Pancreas (tissue), 10 donors: ENCODE results near the gene HEXIM2. TPM values are rescaled to one million over a fixed set of nuclear protein-coding genes. Genes with fewer than 3 reads are reported as not detected.
A peak's percentile ranks its signal among the peaks of the same experiment; 100 is the strongest.
"Not testable (repeated sequence)": the region's sequence is repeated elsewhere in the genome, so short reads cannot be mapped to it uniquely, and the experiment has no call there.

Experiments used
- ATAC-seq, 4 donors: fragments of 200-7000 bp; cut with Tn5 transposase; one replicate each; pipeline versions ENCODE4 v1.8.0 to v1.9.1; 2020; ENCODE audit warnings: mild to moderate bottlenecking in 4 of 4, moderate library complexity in 4 of 4
- DNase-seq, 6 donors: peaks; one replicate each; pipeline ENCODE4 v3.0.0-alpha.2; 2020
- FAIRE-seq: peaks from 2 replicates; lab custom pipeline; 2012; peaks lifted over from hg19 to GRCh38; lab: Jason Lieb, UNC
- H3K27ac ChIP-seq, 4 donors: fragments of 200-600 bp; sonication (generic); 1 replicate in 3 of 4; 2 replicates in 1 of 4; pipeline versions ENCODE4 v1.5.0 to v1.8.0; 2020
- H3K27me3 ChIP-seq, 4 donors: fragments of 200-600 bp; one replicate each; pipeline ENCODE4 v1.8.0; 2021
- H3K36me3 ChIP-seq, 3 donors: fragments of 200-600 bp; sonication (generic) in 1 of 3; one replicate each; pipeline versions ENCODE4 v1.5.0 to v1.8.0; 2020 to 2021
- H3K4me1 ChIP-seq, 3 donors: fragments of 200-600 bp; one replicate each; pipeline ENCODE4 v1.8.0; 2021
- H3K4me3 ChIP-seq, 4 donors: fragments of 200-600 bp; sonication (generic) in 2 of 4; one replicate each; pipeline versions ENCODE4 v1.5.0 to v1.8.0; 2020 to 2021
- H3K9me3 ChIP-seq, 4 donors: fragments of 200-600 bp; one replicate each; pipeline ENCODE4 v1.8.0; 2021
- WGBS, 2 donors: extraction: QIAGEN DNeasy Blood & Tissue Kit; methylation state at CpG; one replicate each; pipeline ENCODE4 v1.1.7; 2013; 5-methylcytosine and 5-hydroxymethylcytosine counted together
- intact Hi-C, 3 donors: fragments of 100-400 bp; cut with DNase I; formaldehyde crosslinking; loops; one replicate each; pipeline versions ENCODE4 v1.11.1 to v1.14.2; 2022
- polyA plus RNA-seq, 2 donors: library from polyadenylated mRNA; stranded (reverse); fragments of 200-250 nt; gene quantifications; one replicate each; pipeline ENCODE4 v1.2.3, GENCODE V29; 2013
- total RNA-seq, 6 donors: library from RNA; stranded (reverse); fragmentation: NEBNext Ultra II Directional in 4 of 6; extraction: Animal tissue kit (Norgen Biotek cat#: 25700) in 4 of 6; gene quantifications; one replicate each; pipeline versions ENCODE4 v1.2.1 to v1.2.4, GENCODE V29; 2021 to 2023
- TF ChIP-seq, protein P1 (sequence below), 4 donors: fragments of 200-600 bp; sonication (generic) in 3 of 4; IDR thresholded peaks; one replicate each; pipeline versions ENCODE4 v1.5.0 to v1.8.0; 2021; ENCODE audit warnings: antibody characterized with exemption in 4 of 4
- donor health status: healthy with polysubstance abuse.
- donor health status: DM: no; HTN: no; CAD: no; lungs with moderate emphysema.
- donor health status: DM: no; HTN: no; CAD: no.
- donor health status: control.
- donor health status: control.
- donor health status: Bipolar disorder and iron deficiency.
- donor health status: DM: yes; HTN: yes; CAD: no.
- donor health status: DM: no; HTN: no; CAD: no.
- donor health status: DM: no; HTN: no; CAD: no.
- donor health status: DM: yes; HTN: yes; CAD: no.

The HEXIM2 gene
- total and polyA plus RNA-seq, 8 donors, result 4.0 to 10.9 (median 6.7) TPM

DNA sequence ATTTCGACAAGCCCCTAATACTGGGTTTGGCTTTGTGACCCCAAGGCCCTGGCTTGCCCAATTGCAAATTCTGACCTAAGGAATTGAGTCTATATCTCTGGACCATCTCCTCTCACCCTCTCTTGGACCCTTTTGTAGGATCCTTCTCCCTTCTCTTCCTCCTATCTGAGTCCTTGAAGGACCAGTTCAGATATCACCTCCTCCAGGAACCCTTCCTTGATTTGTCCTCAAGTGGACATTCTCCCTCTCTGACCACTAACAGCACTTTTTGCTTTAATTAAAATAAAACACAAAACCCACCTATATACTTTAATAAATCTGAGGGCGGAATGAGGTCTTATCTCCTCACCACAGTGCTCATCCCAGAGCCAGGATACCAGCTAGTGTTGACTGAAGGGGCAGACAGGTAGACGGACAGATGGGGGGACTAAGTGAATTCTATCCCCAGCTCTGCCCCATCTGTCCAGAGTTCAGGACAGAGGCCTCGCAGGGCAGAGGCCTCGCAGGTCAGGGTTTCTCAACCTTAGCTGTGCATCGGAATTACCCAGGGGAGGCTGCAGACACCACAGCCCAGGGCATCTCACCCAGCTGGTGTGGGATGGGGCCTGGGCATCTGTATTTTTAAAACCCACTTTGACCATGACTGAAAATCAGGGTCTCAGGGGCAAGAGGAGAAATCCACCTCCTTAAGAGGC, 38.5 kb upstream of the HEXIM2 start:
- Histone ChIP-seq H3K9me3 (no peaks in the 10 kb centered on the region), H3K36me3 (no peaks in the 10 kb centered on the region), H3K27ac (no peak overlapping the region), H3K4me1 (peaks cover 0 to 5% (median 0%) of the 10 kb centered on the region in 3 donors), H3K27me3 (no peaks in the 10 kb centered on the region), H3K4me3 (no peak overlapping the region)
- no peak for FAIRE-seq
- TF ChIP-seq, protein P1, sequence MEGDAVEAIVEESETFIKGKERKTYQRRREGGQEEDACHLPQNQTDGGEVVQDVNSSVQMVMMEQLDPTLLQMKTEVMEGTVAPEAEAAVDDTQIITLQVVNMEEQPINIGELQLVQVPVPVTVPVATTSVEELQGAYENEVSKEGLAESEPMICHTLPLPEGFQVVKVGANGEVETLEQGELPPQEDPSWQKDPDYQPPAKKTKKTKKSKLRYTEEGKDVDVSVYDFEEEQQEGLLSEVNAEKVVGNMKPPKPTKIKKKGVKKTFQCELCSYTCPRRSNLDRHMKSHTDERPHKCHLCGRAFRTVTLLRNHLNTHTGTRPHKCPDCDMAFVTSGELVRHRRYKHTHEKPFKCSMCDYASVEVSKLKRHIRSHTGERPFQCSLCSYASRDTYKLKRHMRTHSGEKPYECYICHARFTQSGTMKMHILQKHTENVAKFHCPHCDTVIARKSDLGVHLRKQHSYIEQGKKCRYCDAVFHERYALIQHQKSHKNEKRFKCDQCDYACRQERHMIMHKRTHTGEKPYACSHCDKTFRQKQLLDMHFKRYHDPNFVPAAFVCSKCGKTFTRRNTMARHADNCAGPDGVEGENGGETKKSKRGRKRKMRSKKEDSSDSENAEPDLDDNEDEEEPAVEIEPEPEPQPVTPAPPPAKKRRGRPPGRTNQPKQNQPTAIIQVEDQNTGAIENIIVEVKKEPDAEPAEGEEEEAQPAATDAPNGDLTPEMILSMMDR (IDR thresholded peaks at IDR 0.05), result no peak
- no peak for DNase-seq
- 82 to 87% methylated on average over 6 of the region's 6 CpGs for WGBS, 2 donors
- intact Hi-C loops, result no loop called here
- no peak for ATAC-seq

GRCh38 chr17:45123930-45124796, 37.5 kb upstream of the HEXIM2 start:
- no peaks in the 10 kb centered on the region for H3K9me3 ChIP-seq

DNA sequence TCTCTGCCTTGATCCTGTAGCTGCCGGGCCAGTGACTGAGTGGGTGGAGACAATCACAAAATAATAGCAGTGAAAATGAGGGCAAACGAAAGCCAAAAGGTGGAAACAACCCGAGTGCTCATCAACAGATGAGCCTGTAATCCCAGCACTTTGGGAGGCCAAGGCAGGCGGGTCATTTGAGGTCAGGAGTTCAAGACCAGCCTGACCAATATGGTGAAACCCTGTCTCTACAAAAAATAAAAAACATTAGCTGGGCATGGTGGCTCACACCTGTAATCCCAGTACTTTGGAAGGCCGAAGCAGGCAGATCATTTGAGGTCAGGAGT, 36.9 kb upstream of the HEXIM2 start:
- H3K4me1 ChIP-seq, intact Hi-C loops, H3K27me3 ChIP-seq, H3K36me3 ChIP-seq, H3K9me3 ChIP-seq, H3K27ac ChIP-seq, ATAC-seq, FAIRE-seq, H3K4me3 ChIP-seq, DNase-seq: not testable (repeated sequence)
- 77 to 81% methylated on average over 5 of the region's 5 CpGs for WGBS, 2 donors

More at GRCh38 chr17:45123930-45124796, 37.5 kb upstream of the HEXIM2 start:
- H3K4me1 ChIP-seq, result peaks cover 0 to 5% (median 0%) of the 10 kb centered on the region in 3 donors
- H3K27me3 ChIP-seq, result no peaks in the 10 kb centered on the region
- DNase-seq (no peak), FAIRE-seq (no peak), ATAC-seq (peak in 3 of 4 donors; percentile 54 to 77 (median 56))
- H3K36me3 ChIP-seq, result no peaks in the 10 kb centered on the region
- H3K4me3 ChIP-seq, result no peak overlapping the region
- intact Hi-C loops, result no loop called here
- H3K27ac ChIP-seq, result no peak overlapping the region
- 81 to 89% methylated on average over 15 of the region's 15 CpGs for WGBS, 2 donors
- TF ChIP-seq, protein P1 (IDR thresholded peaks at IDR 0.05), result no peak

DNA sequence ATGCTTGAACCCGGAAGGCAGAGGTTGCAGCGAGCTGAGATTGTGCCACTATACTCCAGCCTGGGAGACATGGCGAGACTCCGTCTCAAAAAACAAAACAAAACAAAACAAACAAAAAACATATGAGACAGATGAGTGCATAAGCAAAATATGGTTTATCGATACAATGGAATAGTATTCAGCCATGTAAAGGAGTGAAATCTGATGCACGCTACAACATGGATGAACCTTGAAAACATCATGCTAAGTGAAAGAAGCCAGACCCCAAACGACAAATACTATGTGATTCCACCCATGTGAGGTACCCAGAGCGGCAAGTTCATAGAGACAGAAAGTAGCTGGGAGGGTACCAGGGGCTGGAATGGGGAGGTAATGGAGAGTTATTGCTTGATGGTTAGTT, 36.2 kb upstream of the HEXIM2 start:
- TF ChIP-seq, protein P1 (IDR thresholded peaks at IDR 0.05), result no peak
- no peak for DNase-seq
- no peak for FAIRE-seq
- Histone ChIP-seq H3K36me3 (no peaks in the 10 kb centered on the region), H3K4me3 (no peak overlapping the region), H3K27ac (no peak overlapping the region), H3K4me1 (peaks cover 0 to 5% (median 0%) of the 10 kb centered on the region in 3 donors), H3K27me3 (no peaks in the 10 kb centered on the region), H3K9me3 (no peaks in the 10 kb centered on the region)
- intact Hi-C loops, result no loop called here
- WGBS, 2 donors, result 94 to 95% methylated on average over 8 of the region's 8 CpGs
- ATAC-seq, result no peak

- Histone ChIP-seq H3K27ac (no peak overlapping the region), H3K9me3 (no peaks in the 10 kb centered on the region), H3K36me3 (no peaks in the 10 kb centered on the region), H3K4me3 (no peak overlapping the region), H3K4me1 (peaks cover 0 to 5% (median 0%) of the 10 kb centered on the region in 3 donors), H3K27me3 (no peaks in the 10 kb centered on the region)
- 91 to 94% methylated on average over 8 of the region's 8 CpGs for WGBS, 2 donors
- FAIRE-seq (no peak), ATAC-seq (no peak), DNase-seq (peak in 1 of 6 donors; percentile 47)
- TF ChIP-seq, protein P1 (IDR thresholded peaks at IDR 0.05), result no peak
- intact Hi-C loops, result no loop called here
Observed at GRCh38 chr17:45127207-45127547, 34.5 kb upstream of the HEXIM2 start.
